C4-2B (cell line): Measurements from ENCODE around the gene SBNO2.

Source experiments
- ZFX ChIP-seq: fragments of 450-650 bp; IDR thresholded peaks from 2 replicates; pipeline ENCODE4 v1.6.1; 2017
- TF ChIP-seq, protein P1 (sequence below): fragments of 450-650 bp; conservative IDR thresholded peaks from 2 replicates; pipeline ENCODE4 v1.5.1; 2017; ENCODE audit warnings: mild to moderate bottlenecking

DNA sequence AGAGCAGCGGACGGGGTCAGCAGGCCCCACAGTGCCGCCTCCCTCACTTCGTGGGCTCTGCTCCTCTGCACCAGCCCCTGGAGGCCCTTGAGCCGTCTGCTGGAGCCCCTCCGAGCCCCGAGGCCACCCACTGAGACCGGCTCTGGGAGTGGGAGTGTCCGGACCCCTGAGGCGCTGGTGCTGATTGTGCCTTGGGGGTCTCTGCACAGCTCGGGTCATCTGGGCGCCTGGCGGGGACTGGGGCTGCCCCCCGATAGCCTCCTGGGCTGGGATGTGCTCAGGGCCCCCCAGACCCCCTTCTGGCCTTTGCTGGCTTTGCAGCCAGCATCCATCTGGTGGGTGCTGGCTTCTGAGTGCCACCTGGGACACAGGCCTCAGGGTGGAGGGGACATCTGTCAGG lies 48.3 kb upstream of the SBNO2 start:
- TF ChIP-seq, protein P1, sequence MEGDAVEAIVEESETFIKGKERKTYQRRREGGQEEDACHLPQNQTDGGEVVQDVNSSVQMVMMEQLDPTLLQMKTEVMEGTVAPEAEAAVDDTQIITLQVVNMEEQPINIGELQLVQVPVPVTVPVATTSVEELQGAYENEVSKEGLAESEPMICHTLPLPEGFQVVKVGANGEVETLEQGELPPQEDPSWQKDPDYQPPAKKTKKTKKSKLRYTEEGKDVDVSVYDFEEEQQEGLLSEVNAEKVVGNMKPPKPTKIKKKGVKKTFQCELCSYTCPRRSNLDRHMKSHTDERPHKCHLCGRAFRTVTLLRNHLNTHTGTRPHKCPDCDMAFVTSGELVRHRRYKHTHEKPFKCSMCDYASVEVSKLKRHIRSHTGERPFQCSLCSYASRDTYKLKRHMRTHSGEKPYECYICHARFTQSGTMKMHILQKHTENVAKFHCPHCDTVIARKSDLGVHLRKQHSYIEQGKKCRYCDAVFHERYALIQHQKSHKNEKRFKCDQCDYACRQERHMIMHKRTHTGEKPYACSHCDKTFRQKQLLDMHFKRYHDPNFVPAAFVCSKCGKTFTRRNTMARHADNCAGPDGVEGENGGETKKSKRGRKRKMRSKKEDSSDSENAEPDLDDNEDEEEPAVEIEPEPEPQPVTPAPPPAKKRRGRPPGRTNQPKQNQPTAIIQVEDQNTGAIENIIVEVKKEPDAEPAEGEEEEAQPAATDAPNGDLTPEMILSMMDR: no peak
- no peak for TF ChIP-seq ZFX
